WTC11 (cell line): ENCODE measurements around the gene TUT4.

ENCODE experiments used
- ELF4 ChIP-seq: sonication (generic); formaldehyde crosslinking; IDR thresholded peaks from 2 replicates; pipeline ENCODE4 v1.8.1; 2022; ENCODE audit warnings: low read depth, mild to moderate bottlenecking, moderate library complexity, missing genetic modification reagents
- NFYB ChIP-seq: sonication (generic); formaldehyde crosslinking; conservative IDR thresholded peaks from 2 replicates; pipeline ENCODE4 v1.8.0; 2022; ENCODE audit warnings: low read depth, missing genetic modification reagents
- PREB ChIP-seq: sonication (generic); formaldehyde crosslinking; IDR thresholded peaks from 2 replicates; pipeline ENCODE4 v1.8.1; 2022; ENCODE audit warnings: mild to moderate bottlenecking, missing genetic modification reagents, moderate library complexity, borderline replicate concordance
- TP53 ChIP-seq: sonication (generic); formaldehyde crosslinking; IDR thresholded peaks from 2 replicates; pipeline ENCODE4 v1.8.1; 2023; ENCODE audit warnings: mild to moderate bottlenecking, missing genetic modification reagents
- ZBTB43 ChIP-seq: sonication (generic); formaldehyde crosslinking; IDR thresholded peaks from 2 replicates; pipeline ENCODE4 v1.8.1; 2023; ENCODE audit warnings: mild to moderate bottlenecking, missing genetic modification reagents
- ZNF121 ChIP-seq: sonication (generic); formaldehyde crosslinking; IDR thresholded peaks from 2 replicates; pipeline ENCODE4 v1.8.0; 2023; ENCODE audit warnings: missing genetic modification reagents
- TF ChIP-seq, protein P1 (sequence below): fragments of 200-600 bp; IDR thresholded peaks from 2 replicates; pipeline ENCODE4 v1.8.0; 2022; ENCODE audit warnings: antibody characterized with exemption

- TF ChIP-seq TP53 (CRISPR knock-in tag) (no peak), ZBTB43 (CRISPR knock-in tag) (no peak), NFYB (CRISPR knock-in tag) (no peak), ELF4 (CRISPR knock-in tag) (no peak), PREB (no peak), ZNF121 (no peak)
- TF ChIP-seq, protein P1, sequence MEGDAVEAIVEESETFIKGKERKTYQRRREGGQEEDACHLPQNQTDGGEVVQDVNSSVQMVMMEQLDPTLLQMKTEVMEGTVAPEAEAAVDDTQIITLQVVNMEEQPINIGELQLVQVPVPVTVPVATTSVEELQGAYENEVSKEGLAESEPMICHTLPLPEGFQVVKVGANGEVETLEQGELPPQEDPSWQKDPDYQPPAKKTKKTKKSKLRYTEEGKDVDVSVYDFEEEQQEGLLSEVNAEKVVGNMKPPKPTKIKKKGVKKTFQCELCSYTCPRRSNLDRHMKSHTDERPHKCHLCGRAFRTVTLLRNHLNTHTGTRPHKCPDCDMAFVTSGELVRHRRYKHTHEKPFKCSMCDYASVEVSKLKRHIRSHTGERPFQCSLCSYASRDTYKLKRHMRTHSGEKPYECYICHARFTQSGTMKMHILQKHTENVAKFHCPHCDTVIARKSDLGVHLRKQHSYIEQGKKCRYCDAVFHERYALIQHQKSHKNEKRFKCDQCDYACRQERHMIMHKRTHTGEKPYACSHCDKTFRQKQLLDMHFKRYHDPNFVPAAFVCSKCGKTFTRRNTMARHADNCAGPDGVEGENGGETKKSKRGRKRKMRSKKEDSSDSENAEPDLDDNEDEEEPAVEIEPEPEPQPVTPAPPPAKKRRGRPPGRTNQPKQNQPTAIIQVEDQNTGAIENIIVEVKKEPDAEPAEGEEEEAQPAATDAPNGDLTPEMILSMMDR: no peak
Measured at GRCh38 chr1:52503706-52504105, 49.2 kb downstream of the TUT4 start.
